Activated CD8-positive, alpha-beta memory T cell treated with anti-CD3 and anti-CD28 coated beads for 36 hours (primary cell): Measurements from ENCODE around the gene PCDHB3. TPM values are rescaled to one million over a fixed set of nuclear protein-coding genes. Genes with fewer than 3 reads are reported as not detected.
"Not testable (repeated sequence)": the region's sequence is repeated elsewhere in the genome, so short reads cannot be mapped to it uniquely, and the experiment has no call there.

Experiments used
- CTCF ChIA-PET: fragments of 350-600 bp; sonication (Branson Sonifier 250); formaldehyde crosslinking; loops from one replicate; lab custom pipeline; 2021; ENCODE audit warnings: antibody characterized with exemption; lab: Charles Lee
- POLR2A ChIA-PET: fragments of 350-600 bp; sonication (Branson Sonifier 250); formaldehyde crosslinking; loops from one replicate; lab custom pipeline; 2021; ENCODE audit warnings: antibody characterized with exemption; lab: Charles Lee
- total RNA-seq, 2 experiments: library from RNA; stranded (reverse); gene quantifications; one replicate each; pipeline ENCODE4 v1.2.3, GENCODE V29; 2021

PCDHB3 gene
- not detected for total RNA-seq

- POLR2A ChIA-PET, result no interaction called here
- CTCF ChIA-PET, result no interaction called here
Observed at GRCh38 chr5:141100243-141100805, at the start of gene PCDHB3. Gene PCDHB3, plus strand, starts transcription at chr5:141100473. Its CDS starts 177 bp downstream, at chr5:141100650.

- ChIA-PET CTCF (no interaction called here), POLR2A (no interaction called here)
Observed at GRCh38 chr5:141050622-141051520, 49.4 kb upstream of the PCDHB3 start, which contains the start of gene PCDHB1. Gene PCDHB1, plus strand, starts transcription at chr5:141051374. Its CDS starts 97 bp downstream, at chr5:141051471.

GRCh38 chr5:141051521-141051866 lies 48.8 kb upstream of the PCDHB3 start:
- POLR2A ChIA-PET, result no interaction called here
- CTCF ChIA-PET, result no interaction called here

- CTCF ChIA-PET, result no interaction called here
- POLR2A ChIA-PET, result no interaction called here
Observed at GRCh38 chr5:141077826-141078225, 22.4 kb upstream of the PCDHB3 start.

- ChIA-PET POLR2A (no interaction called here), CTCF (interaction anchor here (0.7 kb wide), 1 partner anchor 344 kb away, joined by 5 read pairs; no protein-coding TSS in a partner anchor)
Observed at GRCh38 chr5:141082228-141082627, 18.0 kb upstream of the PCDHB3 start.

- POLR2A ChIA-PET, result no interaction called here
- CTCF ChIA-PET, result no interaction called here
Observed at GRCh38 chr5:141084487-141084989, 15.7 kb upstream of the PCDHB3 start.

- ChIA-PET POLR2A (no interaction called here), CTCF (no interaction called here)
Observed at GRCh38 chr5:141094481-141095262, 5.6 kb upstream of the PCDHB3 start, which contains the start of gene PCDHB2. Gene PCDHB2, plus strand, starts transcription at chr5:141094615. Its CDS starts 176 bp downstream, at chr5:141094791.

GRCh38 chr5:141095263-141095641 lies 5.0 kb upstream of the PCDHB3 start:
- ChIA-PET CTCF (no interaction called here), POLR2A (no interaction called here)

- POLR2A ChIA-PET, CTCF ChIA-PET: not testable (repeated sequence)
Observed at GRCh38 chr5:141096181-141096580, 4.1 kb upstream of the PCDHB3 start.

GRCh38 chr5:141096586-141096985 lies 3.7 kb upstream of the PCDHB3 start:
- POLR2A ChIA-PET, CTCF ChIA-PET: not testable (repeated sequence)

GRCh38 chr5:141101059-141101458 lies 786 bp downstream of the PCDHB3 start:
- CTCF ChIA-PET, result no interaction called here

GRCh38 chr5:141102070-141102469 lies 1.8 kb downstream of the PCDHB3 start:
- CTCF ChIA-PET, POLR2A ChIA-PET: not testable (repeated sequence)

More at GRCh38 chr5:141101059-141101458, 786 bp downstream of the PCDHB3 start:
- POLR2A ChIA-PET, result no interaction called here

GRCh38 chr5:141102471-141102870 lies 2.2 kb downstream of the PCDHB3 start:
- CTCF ChIA-PET, POLR2A ChIA-PET: not testable (repeated sequence)

GRCh38 chr5:141105350-141105749 lies 5.1 kb downstream of the PCDHB3 start:
- POLR2A ChIA-PET, result no interaction called here

GRCh38 chr5:141119250-141119649 lies 19.0 kb downstream of the PCDHB3 start:
- POLR2A ChIA-PET, result no interaction called here
- CTCF ChIA-PET, result no interaction called here

More at GRCh38 chr5:141105350-141105749, 5.1 kb downstream of the PCDHB3 start:
- CTCF ChIA-PET, result no interaction called here

- POLR2A ChIA-PET, result no interaction called here
- CTCF ChIA-PET, result no interaction called here
Observed at GRCh38 chr5:141121563-141121962, 21.3 kb downstream of the PCDHB3 start, which contains the start of gene PCDHB4. Gene PCDHB4, plus strand, starts transcription at chr5:141121818. Its CDS starts 181 bp downstream, at chr5:141121999.

- POLR2A ChIA-PET, result no interaction called here
Observed at GRCh38 chr5:141121985-141122384, 21.7 kb downstream of the PCDHB3 start.

GRCh38 chr5:141123396-141124135 lies 23.3 kb downstream of the PCDHB3 start:
- CTCF ChIA-PET, result not testable (repeated sequence)

More at GRCh38 chr5:141121985-141122384, 21.7 kb downstream of the PCDHB3 start:
- CTCF ChIA-PET, result no interaction called here

GRCh38 chr5:141127305-141127704 lies 27.0 kb downstream of the PCDHB3 start:
- ChIA-PET POLR2A (no interaction called here), CTCF (no interaction called here)

More at GRCh38 chr5:141123396-141124135, 23.3 kb downstream of the PCDHB3 start:
- POLR2A ChIA-PET, result not testable (repeated sequence)
